Putamen (tissue), 1 donor: Measurements from ENCODE around the gene SOHLH2.

Source experiments
- DNase-seq: peaks from one replicate; pipeline ENCODE4 v3.0.0-alpha.2; 2016; ENCODE audit warnings: low spot score

SOHLH2 gene

DNA sequence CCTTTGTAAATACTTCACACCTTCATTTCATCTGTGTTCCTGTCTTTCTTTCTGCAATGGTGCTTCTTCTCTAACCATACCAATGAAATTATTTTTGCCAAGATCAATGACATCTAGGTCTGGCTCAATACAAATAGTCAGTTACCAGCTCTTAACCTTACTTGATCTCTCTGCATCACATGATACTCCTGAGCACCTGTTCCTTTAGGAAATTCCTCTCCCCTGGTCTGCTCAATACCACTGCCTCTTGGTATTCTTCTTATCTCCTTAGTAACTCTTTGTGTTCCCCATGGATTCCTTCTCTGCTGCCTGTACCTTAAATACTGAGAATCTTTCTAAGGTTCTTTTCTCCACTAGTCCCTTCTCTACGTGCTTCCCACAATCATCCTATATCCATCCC is 25.9 kb downstream of the SOHLH2 start:
- no peak for DNase-seq

DNA sequence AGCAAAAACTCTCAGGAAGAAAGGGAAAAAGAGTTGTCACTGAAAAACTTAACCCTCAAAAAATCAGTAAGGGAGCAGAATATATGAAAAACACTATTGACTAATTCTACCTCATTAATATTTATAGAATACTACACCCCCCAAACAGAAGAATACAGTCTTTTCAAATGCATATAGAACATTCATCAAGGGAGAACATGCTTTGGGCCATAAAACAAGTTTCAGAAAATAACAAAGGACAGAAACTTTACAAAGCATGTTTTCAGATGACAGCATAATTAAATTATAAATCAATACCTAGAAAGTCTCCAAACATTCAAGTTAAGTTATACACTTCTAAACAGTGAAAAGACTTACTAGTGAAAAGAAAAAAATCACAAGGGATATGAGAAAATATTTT is 30.5 kb downstream of the SOHLH2 start:
- DNase-seq: no peak

DNA sequence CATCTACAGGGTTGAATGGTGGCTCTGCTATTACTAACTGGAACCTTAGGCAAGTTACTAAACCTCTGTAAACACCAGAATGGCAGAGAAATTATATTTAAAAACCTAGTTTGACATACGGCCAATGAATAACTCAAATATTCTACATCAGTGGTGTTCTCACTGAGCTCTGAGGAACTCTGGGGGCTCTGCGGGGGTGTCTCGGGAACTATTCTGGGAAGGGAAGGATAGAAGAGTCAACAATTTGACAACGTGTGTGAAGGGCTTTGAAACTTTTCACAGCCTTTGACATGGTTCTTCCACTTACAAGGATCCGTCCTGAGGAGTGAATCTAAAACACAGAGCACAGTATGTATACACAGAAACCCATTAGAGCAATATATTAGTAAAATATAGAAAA is 38.7 kb downstream of the SOHLH2 start:
- peak; percentile 54 for DNase-seq

- DNase-seq: no peak
Measured at GRCh38 chr13:36174923-36175322, 39.4 kb downstream of the SOHLH2 start.

GRCh38 chr13:36173571-36174322 is 40.6 kb downstream of the SOHLH2 start:
- no peak for DNase-seq

- no peak for DNase-seq
Measured at GRCh38 chr13:36166046-36166445, 48.3 kb downstream of the SOHLH2 start.

DNA sequence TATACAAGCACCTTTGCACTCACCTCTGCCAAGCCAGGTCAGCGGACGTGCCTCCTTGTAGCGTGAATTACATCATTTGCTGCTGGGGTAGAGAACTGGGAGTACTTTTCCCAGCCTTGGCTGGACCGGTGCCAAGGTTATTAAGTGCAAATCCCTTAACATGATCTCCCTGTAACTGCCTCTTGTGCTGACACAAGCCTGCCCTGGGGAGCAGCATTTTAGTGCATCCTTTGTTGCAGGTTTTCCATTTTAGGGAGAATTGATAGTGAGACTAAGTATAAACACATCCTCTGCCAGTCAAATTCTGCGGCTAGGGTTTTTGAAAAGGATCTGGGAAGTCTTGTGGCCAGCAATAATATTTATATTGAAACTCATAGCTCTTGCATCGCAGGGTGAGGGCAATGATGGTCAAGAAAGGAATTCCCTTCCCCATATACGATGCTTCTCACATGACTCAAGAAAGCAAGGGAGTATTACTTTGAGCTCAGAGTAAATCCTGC is 50.5 kb downstream of the SOHLH2 start:
- DNase-seq: no peak

GRCh38 chr13:36163286-36163685 is 51.1 kb downstream of the SOHLH2 start:
- DNase-seq: no peak

- DNase-seq: no peak
Measured at GRCh38 chr13:36160297-36160696, 54.1 kb downstream of the SOHLH2 start.

DNA sequence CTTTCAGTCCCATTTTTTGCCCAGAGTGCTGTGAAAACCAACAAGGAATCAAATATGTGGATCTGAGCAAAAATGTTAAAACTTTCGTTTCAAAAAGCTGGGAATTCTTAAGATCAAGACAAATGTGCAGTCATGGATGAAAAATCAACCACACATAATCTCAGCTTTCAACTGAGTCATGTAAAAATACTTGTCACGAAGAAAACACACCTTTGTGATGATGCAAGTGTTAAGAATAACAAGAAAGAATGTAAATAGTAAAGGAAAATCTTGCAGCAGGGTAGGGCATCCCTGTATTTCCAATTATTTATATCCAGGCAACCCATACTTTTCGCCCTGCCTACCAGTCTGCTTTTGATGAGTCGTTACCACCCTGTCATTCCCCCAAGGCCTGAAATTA is 55.7 kb downstream of the SOHLH2 start:
- no peak for DNase-seq

DNA sequence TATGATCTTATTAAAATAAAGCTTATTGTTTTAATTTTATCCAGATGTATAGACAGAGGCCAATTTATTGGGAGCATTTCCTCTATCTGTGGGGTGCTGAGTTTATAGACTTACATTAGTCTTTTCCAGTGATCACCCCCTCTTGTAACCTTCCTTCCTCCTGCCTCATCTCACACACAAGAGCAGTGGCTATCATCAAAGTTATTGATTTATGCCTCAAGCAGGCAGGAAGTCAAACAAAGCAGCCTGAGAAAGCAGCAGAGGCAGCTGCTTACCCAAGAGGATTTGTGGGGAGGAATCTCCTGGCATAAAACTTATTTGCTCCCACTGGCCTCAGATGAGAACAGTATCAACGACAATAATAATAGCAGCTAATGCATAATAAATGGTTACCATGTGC is 56.9 kb downstream of the SOHLH2 start:
- no peak for DNase-seq

DNA sequence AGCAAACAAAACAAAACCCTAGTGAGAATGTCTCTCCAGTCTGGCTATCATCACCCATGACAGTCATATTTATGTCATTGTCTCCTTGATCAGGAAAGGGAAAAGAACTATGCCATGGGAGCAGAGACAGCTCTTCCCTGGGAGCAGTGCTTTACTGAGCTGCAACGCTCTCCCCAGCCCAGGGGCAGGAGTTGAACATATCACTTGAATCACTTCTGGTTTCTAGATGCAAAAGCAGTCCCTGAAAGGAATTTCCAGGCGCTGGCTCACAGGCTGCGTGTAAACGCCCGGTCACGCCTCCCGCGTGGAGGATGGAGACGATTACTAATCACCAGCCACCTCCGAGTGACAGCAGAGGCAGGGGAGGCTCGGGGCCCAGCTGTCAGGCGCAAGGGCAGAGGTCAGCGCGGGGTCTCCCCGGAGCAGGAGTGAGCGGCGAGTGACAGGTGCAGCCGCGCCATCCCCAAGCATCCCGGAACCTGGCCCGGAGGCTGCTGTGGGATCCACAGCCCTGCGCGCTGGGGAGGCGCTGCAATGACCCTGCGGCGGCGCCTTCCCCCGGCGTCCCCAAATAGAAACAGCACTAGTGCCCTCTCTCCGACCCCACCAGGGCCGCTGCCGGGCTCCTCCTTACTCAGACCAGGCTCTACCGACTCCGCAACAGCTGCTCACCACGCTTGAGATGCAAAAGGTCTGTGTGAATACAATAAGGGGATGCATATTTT is 59.6 kb downstream of the SOHLH2 start:
- no peak for DNase-seq

- no peak for DNase-seq
Measured at GRCh38 chr13:36151591-36151990, 62.8 kb downstream of the SOHLH2 start.

DNA sequence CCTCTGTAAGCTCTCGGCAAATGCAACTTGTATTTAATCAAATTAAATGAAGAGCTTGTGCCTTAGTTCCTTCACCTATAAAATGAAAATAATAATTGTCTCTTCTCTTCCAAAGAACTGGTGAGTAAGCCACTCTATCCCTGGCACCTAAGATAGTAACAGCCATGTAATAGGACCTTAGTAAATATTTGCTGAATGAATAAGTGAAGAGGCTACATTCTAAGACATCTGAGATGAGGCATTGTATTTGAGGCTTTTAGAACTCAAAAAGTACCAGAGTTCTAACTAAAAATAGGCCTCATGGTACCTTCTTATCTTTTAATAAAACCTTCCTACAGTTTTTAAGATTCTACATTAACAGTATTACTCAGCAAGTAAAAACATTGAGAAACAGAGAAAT is 65.9 kb downstream of the SOHLH2 start:
- DNase-seq: no peak

- DNase-seq: no peak
Measured at GRCh38 chr13:36147330-36147729, 67.0 kb downstream of the SOHLH2 start.

- DNase-seq: no peak
Measured at GRCh38 chr13:36146511-36147269, 67.7 kb downstream of the SOHLH2 start.

GRCh38 chr13:36143738-36144137 is 70.6 kb downstream of the SOHLH2 start:
- no peak for DNase-seq

DNA sequence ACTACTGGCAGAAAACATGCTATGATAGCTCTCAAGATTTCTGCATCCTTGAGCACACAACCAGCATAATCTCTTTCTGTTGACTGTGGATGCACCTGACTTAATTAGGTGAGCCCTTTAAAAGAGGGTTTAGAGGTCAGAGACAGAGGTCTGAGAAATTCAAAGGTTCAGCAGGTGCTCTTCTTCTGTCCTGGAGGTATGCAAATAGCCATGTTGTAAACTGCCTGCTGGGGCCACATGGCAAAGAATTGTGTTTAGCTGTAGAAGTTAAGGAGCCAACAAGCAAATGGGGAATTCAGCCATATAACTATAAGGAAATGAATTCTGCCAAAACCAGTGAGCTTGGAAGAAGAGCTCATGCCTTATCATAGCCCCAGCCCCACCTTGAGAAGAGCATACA is 71.6 kb downstream of the SOHLH2 start:
- no peak for DNase-seq

DNA sequence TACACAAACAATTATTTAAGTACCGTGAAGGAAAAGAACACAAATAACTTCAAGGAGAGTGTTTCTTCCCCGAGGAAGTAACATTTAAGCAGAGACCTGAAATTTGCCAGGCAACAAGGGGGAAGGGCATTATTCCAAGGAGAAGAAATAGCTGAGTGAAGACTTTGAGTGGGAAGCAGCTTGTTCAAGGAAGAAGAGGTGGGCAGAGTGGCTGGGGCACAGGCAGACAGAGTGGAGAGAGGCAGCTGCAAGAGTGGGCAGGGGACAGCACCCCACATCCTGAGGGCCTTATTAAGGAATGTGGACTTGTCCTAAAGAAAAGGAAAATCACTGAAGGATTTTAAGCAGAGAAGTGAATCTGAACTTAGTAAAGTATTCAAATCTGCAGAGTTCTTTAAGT is 78.5 kb downstream of the SOHLH2 start:
- DNase-seq: no peak

- no peak for DNase-seq
Measured at GRCh38 chr13:36134632-36135031, 79.7 kb downstream of the SOHLH2 start.

GRCh38 chr13:36133950-36134626 is 80.3 kb downstream of the SOHLH2 start:
- DNase-seq: no peak

GRCh38 chr13:36132376-36132775 is 82.0 kb downstream of the SOHLH2 start:
- DNase-seq: no peak
